ENCODE data around the gene NECTIN3.

- TF ChIP-seq, protein P1, sequence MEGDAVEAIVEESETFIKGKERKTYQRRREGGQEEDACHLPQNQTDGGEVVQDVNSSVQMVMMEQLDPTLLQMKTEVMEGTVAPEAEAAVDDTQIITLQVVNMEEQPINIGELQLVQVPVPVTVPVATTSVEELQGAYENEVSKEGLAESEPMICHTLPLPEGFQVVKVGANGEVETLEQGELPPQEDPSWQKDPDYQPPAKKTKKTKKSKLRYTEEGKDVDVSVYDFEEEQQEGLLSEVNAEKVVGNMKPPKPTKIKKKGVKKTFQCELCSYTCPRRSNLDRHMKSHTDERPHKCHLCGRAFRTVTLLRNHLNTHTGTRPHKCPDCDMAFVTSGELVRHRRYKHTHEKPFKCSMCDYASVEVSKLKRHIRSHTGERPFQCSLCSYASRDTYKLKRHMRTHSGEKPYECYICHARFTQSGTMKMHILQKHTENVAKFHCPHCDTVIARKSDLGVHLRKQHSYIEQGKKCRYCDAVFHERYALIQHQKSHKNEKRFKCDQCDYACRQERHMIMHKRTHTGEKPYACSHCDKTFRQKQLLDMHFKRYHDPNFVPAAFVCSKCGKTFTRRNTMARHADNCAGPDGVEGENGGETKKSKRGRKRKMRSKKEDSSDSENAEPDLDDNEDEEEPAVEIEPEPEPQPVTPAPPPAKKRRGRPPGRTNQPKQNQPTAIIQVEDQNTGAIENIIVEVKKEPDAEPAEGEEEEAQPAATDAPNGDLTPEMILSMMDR (IDR thresholded peaks at IDR 0.05): no peak
- TF ChIP-seq POLR2A (IDR thresholded peaks at IDR 0.05): no peak
Measured at GRCh38 chr3:111173906-111174305, 102.3 kb downstream of the NECTIN3 start.
